ENCODE results near the gene TOB1.

DNA sequence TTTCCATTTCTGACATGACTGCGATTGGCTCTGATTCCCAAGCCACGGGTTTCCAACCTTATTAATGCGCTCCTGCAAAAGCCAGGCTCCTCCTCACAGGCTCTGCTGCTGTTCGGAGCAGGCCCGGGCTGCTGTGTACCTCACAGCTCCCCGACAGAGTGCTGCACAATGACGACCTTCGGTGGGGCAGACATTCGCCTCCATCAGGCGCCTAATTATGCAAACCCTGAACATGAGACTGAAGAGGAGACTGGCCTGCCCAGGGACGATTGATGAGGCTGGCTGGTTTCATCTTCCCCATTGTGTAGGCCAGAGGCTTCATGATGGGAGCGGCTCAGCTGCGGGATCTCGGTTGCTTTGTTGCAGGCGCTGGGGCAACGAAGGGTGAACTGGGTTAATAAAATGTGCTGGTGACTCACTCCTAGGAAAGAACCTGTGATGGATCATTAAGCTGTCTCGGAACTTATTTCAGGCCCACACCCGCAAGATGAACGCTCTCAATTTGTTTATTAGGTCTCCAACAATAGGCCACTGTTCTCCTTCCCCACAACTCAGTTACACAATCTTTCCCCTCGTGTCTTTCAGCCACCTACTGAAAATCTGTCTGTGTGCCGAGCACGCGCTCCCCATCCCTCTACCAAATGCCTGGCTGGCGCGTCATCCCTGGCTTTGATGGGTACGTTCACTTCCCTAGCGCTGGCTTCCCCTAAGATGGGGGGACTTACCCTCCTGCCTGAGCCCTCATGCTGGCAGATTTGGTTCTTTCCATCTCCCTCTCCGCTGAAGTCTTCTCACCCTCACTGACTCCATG is 27.2 kb upstream of the TOB1 start:
- TF ChIP-seq, protein P1, sequence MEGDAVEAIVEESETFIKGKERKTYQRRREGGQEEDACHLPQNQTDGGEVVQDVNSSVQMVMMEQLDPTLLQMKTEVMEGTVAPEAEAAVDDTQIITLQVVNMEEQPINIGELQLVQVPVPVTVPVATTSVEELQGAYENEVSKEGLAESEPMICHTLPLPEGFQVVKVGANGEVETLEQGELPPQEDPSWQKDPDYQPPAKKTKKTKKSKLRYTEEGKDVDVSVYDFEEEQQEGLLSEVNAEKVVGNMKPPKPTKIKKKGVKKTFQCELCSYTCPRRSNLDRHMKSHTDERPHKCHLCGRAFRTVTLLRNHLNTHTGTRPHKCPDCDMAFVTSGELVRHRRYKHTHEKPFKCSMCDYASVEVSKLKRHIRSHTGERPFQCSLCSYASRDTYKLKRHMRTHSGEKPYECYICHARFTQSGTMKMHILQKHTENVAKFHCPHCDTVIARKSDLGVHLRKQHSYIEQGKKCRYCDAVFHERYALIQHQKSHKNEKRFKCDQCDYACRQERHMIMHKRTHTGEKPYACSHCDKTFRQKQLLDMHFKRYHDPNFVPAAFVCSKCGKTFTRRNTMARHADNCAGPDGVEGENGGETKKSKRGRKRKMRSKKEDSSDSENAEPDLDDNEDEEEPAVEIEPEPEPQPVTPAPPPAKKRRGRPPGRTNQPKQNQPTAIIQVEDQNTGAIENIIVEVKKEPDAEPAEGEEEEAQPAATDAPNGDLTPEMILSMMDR (conservative IDR thresholded peaks at IDR 0.05; ENCODE audit: low read depth, low read length), result no peak
- TF ChIP-seq RCOR1 (IDR thresholded peaks at IDR 0.05; ENCODE audit: insufficient replicate concordance, low read length) (no peak), RAD21 (IDR thresholded peaks at IDR 0.05; ENCODE audit: low read length) (no peak), MXI1 (IDR thresholded peaks at IDR 0.05; ENCODE audit: borderline replicate concordance, low read depth, low read length) (no peak), POLR2A (IDR thresholded peaks at IDR 0.05; ENCODE audit: low read depth, low read length) (no peak), RFX5 (IDR thresholded peaks at IDR 0.05; ENCODE audit: low read depth, low read length) (no peak)
